Mesodermal cell (in vitro differentiated cells): ENCODE measurements around the gene PHLDB2.

Experiments
- H3K27ac ChIP-seq: 2 replicates; pipeline ENCODE4 v1.7.0; 2013; ENCODE audit warnings: mild to moderate bottlenecking, low read depth, low read length, moderate library complexity; ENCODE audit not compliant: severe bottlenecking
- H3K36me3 ChIP-seq: 2 replicates; pipeline ENCODE4 v1.7.1; 2013; ENCODE audit warnings: mild to moderate bottlenecking, low read length, moderate library complexity; ENCODE audit not compliant: control insufficient read depth, insufficient read depth
- H3K4me1 ChIP-seq: one replicate; pipeline ENCODE4 v1.7.1; 2013; ENCODE audit warnings: mild to moderate bottlenecking, low read length; ENCODE audit not compliant: insufficient read depth, control insufficient read depth, poor library complexity, severe bottlenecking
- H3K4me3 ChIP-seq: 2 replicates; pipeline ENCODE4 v1.7.0; 2013; ENCODE audit warnings: low read length, control low read depth, mild to moderate bottlenecking; ENCODE audit not compliant: insufficient read depth, poor library complexity, severe bottlenecking; ENCODE audit errors: extremely low read depth
- H3K9me3 ChIP-seq: 2 replicates; pipeline ENCODE4 v1.7.1; 2013; ENCODE audit warnings: mild to moderate bottlenecking, low read length, moderate library complexity; ENCODE audit not compliant: control insufficient read depth
- WGBS, 2 experiments: methylation state at CpG; one replicate each; pipeline ENCODE4 v1.1.5; 2013; ENCODE audit warnings: missing lambda C conversion rate in 2 of 2; ENCODE audit not compliant: insufficient coverage in 2 of 2; 5-methylcytosine and 5-hydroxymethylcytosine counted together

The PHLDB2 gene

DNA sequence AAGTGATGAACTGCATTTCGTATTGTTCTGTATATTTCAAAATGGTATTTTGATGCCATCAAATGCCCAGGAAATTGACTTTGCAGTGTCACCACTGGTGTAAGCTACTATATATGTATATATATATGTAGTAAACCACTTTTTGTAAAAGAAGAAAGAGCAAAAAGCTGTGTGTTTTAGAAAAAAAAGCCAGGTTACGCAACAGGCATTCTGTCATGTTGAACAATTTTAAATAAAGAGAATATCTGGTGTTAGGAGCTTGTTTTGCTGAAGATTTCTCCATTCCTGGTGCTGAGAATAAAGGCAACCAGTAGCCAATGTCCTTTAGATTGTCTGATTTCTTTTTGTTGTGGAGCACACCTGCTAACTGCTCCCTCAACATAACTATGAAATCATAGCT, 116.1 kb downstream of the PHLDB2 start:
- Histone ChIP-seq H3K9me3 (no peaks in the 10 kb centered on the region), H3K36me3 (peaks cover 37% of the 10 kb centered on the region), H3K4me1 (no peaks in the 10 kb centered on the region), H3K4me3 (no peak overlapping the region), H3K27ac (no peak overlapping the region)
- WGBS, 2 experiments: 100% methylated on average over 1 of the region's 2 CpGs

- H3K9me3 ChIP-seq: no peaks in the 10 kb centered on the region
- H3K36me3 ChIP-seq: peaks cover 37% of the 10 kb centered on the region
- H3K4me1 ChIP-seq: no peaks in the 10 kb centered on the region
- H3K27ac ChIP-seq: no peak overlapping the region
- H3K4me3 ChIP-seq: no peak overlapping the region
- WGBS, 2 experiments: no CpG with 5 or more reads among the region's 2 CpGs
Observed at GRCh38 chr3:111976254-111976653, 117.2 kb downstream of the PHLDB2 start.

GRCh38 chr3:111978583-111979433, 119.7 kb downstream of the PHLDB2 start, which contains the start of gene ABHD10:
ABHD10 (plus strand) TSS chr3:111979026; CDS start chr3:111979062, 36 bp downstream.
- Histone ChIP-seq H3K27ac (peak within 1 kb of the TSS; percentile 75), H3K4me3 (peak within 1 kb of the TSS; percentile 81), H3K36me3 (peaks cover 17% of the 10 kb centered on the region), H3K9me3 (no peaks in the 10 kb centered on the region), H3K4me1 (no peaks in the 10 kb centered on the region)
- 7 to 9% methylated on average over 37 to 59 of the region's 61 CpGs for WGBS, 2 experiments

DNA sequence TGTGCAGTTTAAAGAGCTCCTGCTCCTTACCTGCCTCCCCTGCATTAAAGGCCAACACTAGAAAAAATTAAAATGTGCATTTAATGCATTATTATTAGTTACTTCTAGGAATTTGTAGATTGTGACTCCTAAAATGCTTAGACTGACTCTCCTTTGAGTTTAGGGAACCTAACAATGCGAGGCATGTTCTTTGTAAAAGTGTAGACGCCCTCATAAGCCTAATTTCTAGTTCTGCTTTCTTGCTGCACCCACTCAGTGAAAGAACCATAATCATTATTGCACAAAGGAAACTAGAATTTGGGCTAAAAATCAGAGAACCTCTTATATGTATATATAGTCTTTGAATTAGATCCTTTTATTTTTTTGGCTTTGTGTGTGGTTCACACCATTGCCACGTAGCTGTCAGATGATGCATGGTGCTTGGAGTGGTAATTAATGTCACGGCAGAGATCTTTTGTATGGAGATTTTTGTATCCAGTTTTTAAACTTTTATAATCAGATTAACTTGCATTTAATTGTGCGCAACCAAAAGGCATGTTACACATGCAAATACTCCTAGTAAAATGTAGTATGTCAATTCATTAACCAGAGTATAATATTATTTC, 120.5 kb downstream of the PHLDB2 start:
- Histone ChIP-seq H3K27ac (peak overlapping the region; percentile 75), H3K9me3 (no peaks in the 10 kb centered on the region), H3K36me3 (peaks cover 13% of the 10 kb centered on the region), H3K4me3 (peak overlapping the region; percentile 81), H3K4me1 (no peaks in the 10 kb centered on the region)
- 0% methylated on average over 1 of the region's 5 CpGs; no CpG with 5 or more reads in 1 of the 2 experiments for WGBS, 2 experiments

DNA sequence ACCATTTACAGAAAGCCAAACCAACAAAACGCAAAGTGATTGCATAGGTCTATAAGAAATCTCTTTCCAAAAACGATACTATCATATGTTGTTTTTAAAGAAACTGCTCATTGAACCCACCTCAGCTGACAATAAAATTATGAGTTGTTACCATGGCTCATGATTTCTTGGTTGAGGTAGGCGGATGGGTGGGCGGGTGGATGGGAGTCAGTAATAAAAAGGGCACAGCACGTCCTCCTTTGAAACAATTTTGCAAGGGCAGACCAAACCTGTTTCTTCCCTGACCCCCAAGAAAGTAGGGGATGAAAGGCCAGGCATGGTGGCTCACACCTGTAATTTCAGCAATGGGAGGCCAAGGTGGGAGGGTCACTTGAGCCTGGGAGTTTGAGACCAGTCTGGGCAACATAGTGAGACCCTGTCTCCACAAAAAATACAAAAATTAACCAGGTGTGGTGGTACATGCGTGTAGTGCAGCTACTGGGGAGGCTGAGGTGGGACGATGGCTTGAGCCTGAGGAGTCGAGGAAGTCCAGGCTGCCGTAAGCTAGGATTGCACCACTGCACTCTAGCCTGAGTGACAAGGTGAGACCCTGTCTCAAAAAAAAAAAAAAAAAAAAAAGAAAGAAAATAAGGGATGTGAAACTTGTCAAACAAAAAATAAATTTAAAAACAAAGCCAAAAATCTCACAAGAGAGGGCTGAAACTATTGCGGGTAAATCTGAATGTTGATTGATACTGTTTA, 121.8 kb downstream of the PHLDB2 start:
- 93 to 100% methylated on average over 4 to 6 of the region's 10 CpGs for WGBS, 2 experiments
- H3K27ac ChIP-seq: no peak overlapping the region
- no peak overlapping the region for H3K4me3 ChIP-seq
- H3K36me3 ChIP-seq: peaks cover 9% of the 10 kb centered on the region
- no peaks in the 10 kb centered on the region for H3K9me3 ChIP-seq
- no peaks in the 10 kb centered on the region for H3K4me1 ChIP-seq

- H3K4me1 ChIP-seq: no peaks in the 10 kb centered on the region
- 90 to 100% methylated on average over 2 of the region's 3 CpGs for WGBS, 2 experiments
- H3K9me3 ChIP-seq: no peaks in the 10 kb centered on the region
- H3K4me3 ChIP-seq: no peak overlapping the region
- peaks cover 14% of the 10 kb centered on the region for H3K36me3 ChIP-seq
- no peak overlapping the region for H3K27ac ChIP-seq
Observed at GRCh38 chr3:111981457-111981763, 122.3 kb downstream of the PHLDB2 start.

GRCh38 chr3:111984636-111985298, 125.7 kb downstream of the PHLDB2 start:
- Histone ChIP-seq H3K4me3 (no peak overlapping the region), H3K4me1 (no peaks in the 10 kb centered on the region), H3K9me3 (no peaks in the 10 kb centered on the region), H3K36me3 (peaks cover 21% of the 10 kb centered on the region), H3K27ac (no peak overlapping the region)
- 100% methylated on average over 1 of the region's 2 CpGs for WGBS, 2 experiments

DNA sequence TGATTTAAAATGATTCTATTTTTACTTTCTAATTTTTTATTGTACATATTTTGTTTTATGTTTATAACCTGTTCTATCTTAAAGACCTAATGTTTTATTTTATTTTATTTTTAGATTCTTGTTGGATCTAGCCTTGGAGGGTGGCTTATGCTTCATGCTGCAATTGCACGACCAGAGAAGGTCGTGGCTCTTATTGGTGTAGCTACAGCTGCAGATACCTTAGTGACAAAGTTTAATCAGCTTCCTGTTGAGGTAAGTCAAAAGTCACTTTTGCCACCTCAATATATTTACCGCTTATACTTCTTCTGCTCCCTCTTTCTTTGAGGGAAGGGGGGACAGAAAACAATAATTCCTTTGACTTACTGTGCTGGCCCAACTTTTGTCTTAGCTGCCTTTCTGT, 127.7 kb downstream of the PHLDB2 start:
- H3K4me3 ChIP-seq: no peak overlapping the region
- H3K4me1 ChIP-seq: no peaks in the 10 kb centered on the region
- no peaks in the 10 kb centered on the region for H3K9me3 ChIP-seq
- peaks cover 20% of the 10 kb centered on the region for H3K36me3 ChIP-seq
- no peak overlapping the region for H3K27ac ChIP-seq
- 100% methylated on average over 3 of the region's 3 CpGs; no CpG with 5 or more reads in 1 of the 2 experiments for WGBS, 2 experiments

DNA sequence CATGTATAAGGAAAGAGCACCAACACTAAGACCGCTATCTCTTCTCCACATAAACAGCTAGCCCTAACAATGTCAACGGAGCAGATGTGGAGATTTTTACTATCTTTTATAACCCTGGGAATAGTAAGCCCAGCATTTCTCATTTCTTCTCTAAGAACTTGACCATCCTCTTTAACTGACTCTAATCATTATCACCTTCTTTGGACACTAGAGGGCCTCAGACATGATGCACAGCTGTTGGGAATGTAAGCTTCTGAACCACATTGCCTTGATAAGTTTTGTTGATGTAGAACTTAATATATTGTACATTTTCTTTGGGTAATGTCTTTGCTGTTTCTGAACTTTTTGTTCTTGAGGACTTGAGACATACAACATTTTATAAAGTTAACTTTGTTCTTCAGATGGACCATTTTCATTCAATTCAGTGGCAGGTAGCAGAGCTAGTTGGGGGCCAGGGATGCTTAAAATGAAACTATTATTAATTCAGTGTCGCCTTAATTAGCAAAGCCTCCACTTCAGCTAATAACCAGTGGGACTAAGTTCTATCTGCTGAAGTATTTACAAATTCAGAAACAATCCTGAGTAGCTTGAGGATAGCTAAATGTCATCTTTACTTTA, 130.1 kb downstream of the PHLDB2 start:
- H3K9me3 ChIP-seq: no peaks in the 10 kb centered on the region
- H3K36me3 ChIP-seq: peaks cover 26% of the 10 kb centered on the region
- no peak overlapping the region for H3K27ac ChIP-seq
- 43 to 75% methylated on average over 2 to 3 of the region's 3 CpGs for WGBS, 2 experiments
- no peaks in the 10 kb centered on the region for H3K4me1 ChIP-seq
- H3K4me3 ChIP-seq: no peak overlapping the region

DNA sequence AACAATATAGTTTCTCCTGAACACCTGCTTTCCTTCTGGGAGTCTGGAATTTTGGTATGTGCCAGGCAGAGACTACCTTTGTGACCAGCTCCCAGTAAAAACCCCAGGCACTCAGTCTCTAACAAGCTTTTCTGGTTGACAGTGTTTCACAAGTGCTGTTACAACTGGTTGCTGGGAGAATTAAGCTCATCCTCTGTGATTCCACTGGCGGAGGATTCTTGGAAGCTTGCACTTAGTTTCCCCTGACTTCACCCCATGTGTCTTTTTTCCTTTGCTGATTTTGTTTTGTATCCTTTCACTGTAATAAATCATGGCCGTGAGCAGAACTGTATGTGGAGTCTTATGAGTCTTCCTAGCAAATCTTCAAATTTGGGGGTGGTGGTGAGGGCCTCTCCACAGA, 134.0 kb downstream of the PHLDB2 start:
- peaks cover 15% of the 10 kb centered on the region for H3K36me3 ChIP-seq
- no peak overlapping the region for H3K4me3 ChIP-seq
- WGBS, 2 experiments: 90 to 100% methylated on average over 1 of the region's 2 CpGs
- no peaks in the 10 kb centered on the region for H3K9me3 ChIP-seq
- no peak overlapping the region for H3K27ac ChIP-seq
- no peaks in the 10 kb centered on the region for H3K4me1 ChIP-seq
